ENCODE results near the gene CHST14. TPM values are rescaled to one million over a fixed set of nuclear protein-coding genes. Genes with fewer than 3 reads are reported as not detected.

CHST14 gene
- total and polyA plus RNA-seq, 2 of the 8 experiments (the other 6 are each of a cell fraction or from before 2014, with no cell fraction given): 13.4 to 20.3 TPM

GRCh38 chr15:40443846-40444245 lies 26.9 kb upstream of the CHST14 start:
- CTCF ChIA-PET (ENCODE audit: partially characterized antibody): interaction anchor here (0.8 to 3.7 kb wide), 9 partner anchors 9 to 94 kb away, joined by 3 to 24 read pairs (median 4); no protein-coding TSS in a partner anchor
- Histone ChIP-seq H3K14ac (ENCODE audit: insufficient read length) (no peak overlapping the region), H3K27me3 (replicated peaks in 1 of 4; ENCODE audit: control insufficient read depth in 3 of 4, extremely low read depth in 1 of 4, insufficient read depth in 3 of 4, low read length in 3 of 4) (peaks cover 0 to under 1% (median 0%) of the 10 kb centered on the region in 4 experiments; a peak in 1 of 7 replicates), H3K4me2 (ENCODE audit: insufficient read depth in 1 of 2, low read depth in 2 of 2, low read length in 2 of 2) (peak overlapping the region; percentile 36 to 61; a peak in 2 of 4 replicates), H2BK12ac (ENCODE audit: low read depth, low read length) (no peak overlapping the region), H4K91ac (replicated peaks; ENCODE audit: insufficient read length, low read length) (no peak overlapping the region), H3K4me3 (ENCODE audit: extremely low read depth in 1 of 4, insufficient read depth in 2 of 4, low read depth in 3 of 4, low read length in 4 of 4) (no peak overlapping the region; a peak in 1 of 8 replicates), H3K23me2 (ENCODE audit: low read depth, low read length) (peaks cover 5% of the 10 kb centered on the region), H3K9ac (replicated peaks in 1 of 4; ENCODE audit: extremely low read depth in 1 of 4, low read depth in 3 of 4, low read length in 3 of 4) (0 out of 7 replicates have a peak overlapping the region, but pooled peaks of 1 of the 4 experiments have one; percentile 6), H2BK20ac (ENCODE audit: low read length) (no peak overlapping the region), H3K56ac (replicated peaks; ENCODE audit: insufficient read length, low read depth, low read length) (no peak overlapping the region), H2AK5ac (ENCODE audit: low read depth, low read length) (no peak overlapping the region), H4K8ac (ENCODE audit: extremely low read depth, insufficient read depth, low read length) (no peak overlapping the region), H3K27ac (ENCODE audit: low read depth, low read length) (no peak overlapping the region), H3K4ac (replicated peaks; ENCODE audit: insufficient read length, low read depth, low read length) (no peak overlapping the region), H3K36me3 (ENCODE audit: control insufficient read depth in 2 of 4, insufficient read depth in 4 of 4, low read length in 3 of 4) (0 out of 8 replicates have a peak, but pooled peaks cover 0 to 2% (median 0%) of the 10 kb centered on the region in 4 experiments), H4K20me1 (replicated peaks in 1 of 2; ENCODE audit: control insufficient read depth in 1 of 2, insufficient read depth in 2 of 2, low read length in 2 of 2) (peaks cover 39% of the 10 kb centered on the region in 2 experiments), H3K23ac (ENCODE audit: insufficient read length) (no peak overlapping the region), H3K79me2 (ENCODE audit: control insufficient read depth in 1 of 2, insufficient read depth in 2 of 2, low read length in 2 of 2) (peaks cover 35 to 73% of the 10 kb centered on the region in 2 experiments), H3K18ac (ENCODE audit: extremely low read depth, low read length) (no peak overlapping the region), H2BK120ac (replicated peaks; ENCODE audit: low read depth, low read length) (no peak overlapping the region), H2BK5ac (ENCODE audit: low read depth, low read length) (no peak overlapping the region), H2BK15ac (ENCODE audit: low read length) (peak overlapping the region; percentile 8; the same call in 1 of the 2 replicates), H4K5ac (ENCODE audit: insufficient read length, low read depth, low read length) (no peak overlapping the region), H3K4me1 (replicated peaks in 1 of 4; ENCODE audit: control insufficient read depth in 3 of 4, insufficient read depth in 4 of 4, low read length in 3 of 4) (peaks cover 22 to 33% (median 24%) of the 10 kb centered on the region in 4 experiments), H2AFZ (ENCODE audit: low read length) (no peak overlapping the region), H3K79me1 (ENCODE audit: low read depth, low read length) (peaks cover 13% of the 10 kb centered on the region; the same call in 1 of the 2 replicates), H3K9me3 (ENCODE audit: insufficient read depth in 2 of 2, low read depth in 1 of 2, low read length in 1 of 2) (no peaks in the 10 kb centered on the region)
- no peak for DNase-seq (ENCODE audit: low read depth in 1 of 2, low spot score in 2 of 2)
- 77% methylated on average over 3 of the region's 3 CpGs; no CpG with 5 or more reads in 1 of the 2 experiments for WGBS, 2 experiments (ENCODE audit: extremely low coverage in 1 of 2, insufficient coverage in 1 of 2, insufficient read length in 1 of 2, insufficient replicate concordance in 2 of 2, low coverage in 1 of 2, low lambda C conversion rate in 2 of 2, missing lambda C conversion rate in 1 of 2)
- POLR2A ChIA-PET (ENCODE audit: partially characterized antibody): interaction anchor here (1.3 to 2.8 kb wide), 7 partner anchors 15 to 110 kb away, joined by 3 to 21 read pairs (median 5); partner anchors contain the start of genes CHST14 and IVD
- no peak for TF ChIP-seq HDAC6 (IDR thresholded peaks at IDR 0.05; ENCODE audit: low read depth, low read length)
- FAIRE-seq: no peak
